Testis (tissue), 3 donors: ENCODE data around the gene RXRA. TPM values are rescaled to one million over a fixed set of nuclear protein-coding genes. Genes with fewer than 3 reads are reported as not detected.
A peak's percentile ranks its signal among the peaks of the same experiment; 100 is the strongest.

Source experiments
- DNase-seq: peaks from one replicate; pipeline ENCODE4 v3.0.0-alpha.2; 2019
- H3K27ac ChIP-seq, 2 donors: fragments of 200-600 bp; sonication (generic); one replicate each; pipeline ENCODE4 v1.5.1; 2019
- H3K27me3 ChIP-seq: fragments of 200-600 bp; sonication (generic); one replicate; pipeline ENCODE4 v1.5.1; 2019
- H3K36me3 ChIP-seq: fragments of 200-600 bp; sonication (generic); one replicate; pipeline ENCODE4 v1.5.1; 2017; ENCODE audit warnings: low read depth; ENCODE audit errors: missing control alignments
- H3K4me1 ChIP-seq: fragments of 200-600 bp; sonication (generic); one replicate; pipeline ENCODE4 v1.5.1; 2019
- H3K4me3 ChIP-seq, 2 donors: fragments of 200-600 bp; sonication (generic); one replicate each; pipeline ENCODE4 v1.5.1; 2017 to 2019
- H3K9me3 ChIP-seq: fragments of 200-600 bp; sonication (generic); one replicate; pipeline ENCODE4 v1.5.1; 2017
- CTCF ChIP-seq, 3 experiments: fragments of 450-650 bp in 2 of 3; fragments of 200-600 bp in 1 of 3; sonication (generic) in 1 of 3; IDR thresholded peaks; one replicate each; pipeline ENCODE4 v1.5.1; 2016 to 2019; ENCODE audit warnings: antibody characterized with exemption in 3 of 3, mild to moderate bottlenecking in 2 of 3, moderate library complexity in 1 of 3
- POLR2A ChIP-seq: fragments of 450-650 bp; IDR thresholded peaks from one replicate; pipeline ENCODE4 v1.6.1; 2017; ENCODE audit warnings: antibody characterized with exemption, mild to moderate bottlenecking, moderate library complexity
- WGBS, 2 donors: methylation state at CpG; one replicate each; pipeline ENCODE4 v1.1.5; 2018; 5-methylcytosine and 5-hydroxymethylcytosine counted together
- intact Hi-C: fragments of 100-400 bp; cut with DNase I; formaldehyde crosslinking; loops from one replicate; pipeline ENCODE4 v1.15.1; 2023; ENCODE audit warnings: low total_unique reads
- polyA plus RNA-seq: library from polyadenylated mRNA; stranded (reverse); fragments of 350-450 nt; fragmentation: Illumina TruSeq; extraction: RNeasy Lipid Tissue Mini Kit (QIAGEN cat#74804); gene quantifications from one replicate; pipeline ENCODE4 v1.2.3, GENCODE V29; 2014; ENCODE audit warnings: low read depth, low replicate concordance; ENCODE audit not compliant: insufficient read depth
- total RNA-seq, 2 donors: library from RNA; depleted of rRNA; stranded (reverse); fragments of >200 nt; gene quantifications; one replicate each; pipeline ENCODE4 v1.2.3, GENCODE V29; 2016

RXRA gene
- total and polyA plus RNA-seq, 3 donors from 2014 or later: 31.3 to 61.0 (median 47.3) TPM

- intact Hi-C loops: no loop called here
- H3K36me3 ChIP-seq: no peaks in the 10 kb centered on the region
- no peaks in the 10 kb centered on the region for H3K9me3 ChIP-seq
- H3K4me3 ChIP-seq: no peak overlapping the region
- H3K4me1 ChIP-seq: peaks cover 94% of the 10 kb centered on the region
- peak; percentile 70 for DNase-seq
- H3K27me3 ChIP-seq: no peaks in the 10 kb centered on the region
- peak overlapping the region; percentile 36 to 43 for H3K27ac ChIP-seq
- TF ChIP-seq CTCF (IDR thresholded peaks at IDR 0.05) (no peak), POLR2A (no peak)
- WGBS, 2 donors: 51 to 64% methylated on average over 2 to 16 of the region's 17 CpGs
These were observed 51.7 kb downstream of the RXRA start for GRCh38 chr9:134377976-134378375.

- Histone ChIP-seq H3K27ac (peak overlapping the region; percentile 21 to 43), H3K9me3 (no peaks in the 10 kb centered on the region), H3K4me1 (peaks cover 85% of the 10 kb centered on the region), H3K36me3 (no peaks in the 10 kb centered on the region), H3K4me3 (no peak overlapping the region), H3K27me3 (no peaks in the 10 kb centered on the region)
- DNase-seq: peak; percentile 79
- TF ChIP-seq POLR2A (no peak), CTCF (IDR thresholded peaks at IDR 0.05) (no peak)
- intact Hi-C loops: no loop called here
- 34 to 60% methylated on average over 1 to 11 of the region's 11 CpGs for WGBS, 2 donors
These were observed 52.7 kb downstream of the RXRA start for GRCh38 chr9:134378901-134379338.

GRCh38 chr9:134379831-134380365 is 53.6 kb downstream of the RXRA start:
- 51 to 87% methylated on average over 5 to 21 of the region's 21 CpGs for WGBS, 2 donors
- intact Hi-C loops: no loop called here

GRCh38 chr9:134380542-134381271 is 54.5 kb downstream of the RXRA start:
- intact Hi-C loops: no loop called here
- Histone ChIP-seq H3K4me3 (no peak overlapping the region), H3K36me3 (no peaks in the 10 kb centered on the region), H3K27me3 (no peaks in the 10 kb centered on the region), H3K4me1 (peaks cover 77% of the 10 kb centered on the region), H3K27ac (no peak overlapping the region), H3K9me3 (no peaks in the 10 kb centered on the region)
- DNase-seq: no peak
- WGBS, 2 donors: 74 to 86% methylated on average over 5 to 16 of the region's 16 CpGs
- TF ChIP-seq POLR2A (no peak), CTCF (IDR thresholded peaks at IDR 0.05) (no peak)

More at GRCh38 chr9:134379831-134380365, 53.6 kb downstream of the RXRA start:
- H3K4me1 ChIP-seq: peaks cover 77% of the 10 kb centered on the region
- DNase-seq: no peak
- no peaks in the 10 kb centered on the region for H3K9me3 ChIP-seq
- TF ChIP-seq CTCF (IDR thresholded peaks at IDR 0.05) (no peak), POLR2A (no peak)
- no peak overlapping the region for H3K4me3 ChIP-seq
- no peaks in the 10 kb centered on the region for H3K27me3 ChIP-seq
- H3K27ac ChIP-seq: peak overlapping the region; percentile 9 to 21
- no peaks in the 10 kb centered on the region for H3K36me3 ChIP-seq
